Glutamatergic neuron (in vitro differentiated cells): Measurements from ENCODE around the gene PRUNE1. TPM values are rescaled to one million over a fixed set of nuclear protein-coding genes. Genes with fewer than 3 reads are reported as not detected.

ENCODE experiments used
- DNase-seq: peaks from one replicate; pipeline ENCODE4 v3.0.0; 2022
- H3K27ac Mint-ChIP-seq: one replicate; pipeline ENCODE4 v1.8.0; 2020; ENCODE audit warnings: mild to moderate bottlenecking, mixed read lengths, inconsistent platforms; ENCODE audit not compliant: unreplicated experiment
- H3K27me3 Mint-ChIP-seq: one replicate; pipeline ENCODE4 v1.8.0; 2020; ENCODE audit warnings: mild to moderate bottlenecking, moderate library complexity, mixed read lengths, inconsistent platforms; ENCODE audit not compliant: unreplicated experiment
- H3K36me3 Mint-ChIP-seq: one replicate; pipeline ENCODE4 v1.8.0; 2020; ENCODE audit warnings: mild to moderate bottlenecking, mixed read lengths, inconsistent platforms; ENCODE audit not compliant: unreplicated experiment
- H3K4me1 Mint-ChIP-seq: one replicate; pipeline ENCODE4 v1.8.0; 2020; ENCODE audit warnings: mild to moderate bottlenecking, low read depth, mixed read lengths, inconsistent platforms; ENCODE audit not compliant: unreplicated experiment
- H3K4me3 Mint-ChIP-seq: one replicate; pipeline ENCODE4 v1.8.0; 2020; ENCODE audit warnings: mild to moderate bottlenecking, mixed read lengths, inconsistent platforms; ENCODE audit not compliant: unreplicated experiment
- H3K9me3 Mint-ChIP-seq: one replicate; pipeline ENCODE4 v1.8.0; 2020; ENCODE audit warnings: mild to moderate bottlenecking, moderate library complexity, mixed read lengths, inconsistent platforms; ENCODE audit not compliant: unreplicated experiment
- CTCF ChIP-seq: fragments of 200-600 bp; sonication (generic); IDR thresholded peaks from one replicate; pipeline ENCODE4 v1.5.0; 2021; ENCODE audit not compliant: partially characterized antibody, unreplicated experiment
- total RNA-seq: library from RNA; stranded (reverse); fragmentation: NEBNext Ultra II Directional; extraction: Animal tissue kit (Norgen Biotek cat#: 25700); gene quantifications from one replicate; pipeline ENCODE4 v1.2.1, GENCODE V29; 2021; ENCODE audit not compliant: unreplicated experiment

The PRUNE1 gene
- total RNA-seq, 1 donor from 2014 or later, result 14.9 TPM

- Mint-ChIP-seq H3K27me3 (peaks cover 2% of the 10 kb centered on the region), H3K4me3 (no peak overlapping the region), H3K36me3 (peaks cover 15% of the 10 kb centered on the region), H3K4me1 (no peaks in the 10 kb centered on the region), H3K27ac (no peak overlapping the region), H3K9me3 (peaks cover 2% of the 10 kb centered on the region)
- no peak for TF ChIP-seq CTCF
- no peak for DNase-seq
Measured at GRCh38 chr1:150964164-150964489, 44.1 kb upstream of the PRUNE1 start.

- peaks cover 4% of the 10 kb centered on the region for H3K4me1 Mint-ChIP-seq
- DNase-seq, result no peak
- peaks cover 15% of the 10 kb centered on the region for H3K36me3 Mint-ChIP-seq
- no peak overlapping the region for H3K4me3 Mint-ChIP-seq
- TF ChIP-seq CTCF, result no peak
- no peak overlapping the region for H3K27ac Mint-ChIP-seq
- H3K27me3 Mint-ChIP-seq, result peaks cover 2% of the 10 kb centered on the region
- H3K9me3 Mint-ChIP-seq, result peaks cover 2% of the 10 kb centered on the region
Measured at GRCh38 chr1:150965605-150966004, 42.6 kb upstream of the PRUNE1 start.

- Mint-ChIP-seq H3K36me3 (peaks cover 15% of the 10 kb centered on the region), H3K27ac (no peak overlapping the region), H3K27me3 (peaks cover 2% of the 10 kb centered on the region), H3K4me1 (peaks cover 8% of the 10 kb centered on the region), H3K4me3 (no peak overlapping the region), H3K9me3 (peaks cover 2% of the 10 kb centered on the region)
- no peak for DNase-seq
- TF ChIP-seq CTCF, result no peak
Measured at GRCh38 chr1:150966011-150966410, 42.2 kb upstream of the PRUNE1 start.

GRCh38 chr1:150967936-150968335, 40.3 kb upstream of the PRUNE1 start:
- Mint-ChIP-seq H3K27ac (no peak overlapping the region), H3K36me3 (peaks cover 15% of the 10 kb centered on the region), H3K9me3 (peaks cover 3% of the 10 kb centered on the region), H3K4me3 (no peak overlapping the region), H3K4me1 (peaks cover 25% of the 10 kb centered on the region), H3K27me3 (peaks cover under 1% of the 10 kb centered on the region)
- no peak for DNase-seq
- TF ChIP-seq CTCF, result no peak

GRCh38 chr1:150968491-150968890, 39.8 kb upstream of the PRUNE1 start:
- H3K4me3 Mint-ChIP-seq, result no peak overlapping the region
- DNase-seq, result no peak
- no peak for TF ChIP-seq CTCF
- H3K36me3 Mint-ChIP-seq, result peaks cover 15% of the 10 kb centered on the region
- peak overlapping the region; percentile 65 for H3K27ac Mint-ChIP-seq
- H3K4me1 Mint-ChIP-seq, result peaks cover 29% of the 10 kb centered on the region
- H3K27me3 Mint-ChIP-seq, result no peaks in the 10 kb centered on the region
- H3K9me3 Mint-ChIP-seq, result peaks cover 5% of the 10 kb centered on the region
